Measurements from ENCODE around the gene POLR2J3.
"Not testable (repeated sequence)": the region's sequence is repeated elsewhere in the genome, so short reads cannot be mapped to it uniquely, and the experiment has no call there.

- TF ChIP-seq CTCF (IDR thresholded peaks at IDR 0.05; ENCODE audit: extremely low read depth in 1 of 2, insufficient read depth in 1 of 2, low read depth in 1 of 2, low read length in 2 of 2); POLR2A (IDR thresholded peaks at IDR 0.05; ENCODE audit: low read depth, low read length); MYC (IDR thresholded peaks at IDR 0.05; ENCODE audit: low read depth, low read length); POLR2AphosphoS5 (IDR thresholded peaks at IDR 0.05; ENCODE audit: insufficient read depth, low read depth, low read length); EZH2 (IDR thresholded peaks at IDR 0.05; ENCODE audit: borderline replicate concordance, low read depth, low read length, severe bottlenecking); JUN (IDR thresholded peaks at IDR 0.05; ENCODE audit: borderline replicate concordance, insufficient read depth, insufficient read length, low read depth); GATA2 (IDR thresholded peaks at IDR 0.05; ENCODE audit: insufficient read depth, insufficient read length, low read depth, low read length); MAX (IDR thresholded peaks at IDR 0.05; ENCODE audit: insufficient read depth, insufficient read length); FOS (IDR thresholded peaks at IDR 0.05; ENCODE audit: borderline replicate concordance, insufficient read depth, low read length): not testable (repeated sequence)
Measured at GRCh38 chr7:102592477-102593019, 20.2 kb upstream of the POLR2J3 start.
